ENCODE data around the gene SLC3A2. TPM values are rescaled to one million over a fixed set of nuclear protein-coding genes. Genes with fewer than 3 reads are reported as not detected.

Gene SLC3A2
- total and polyA plus RNA-seq, 2 experiments from 2014 or later: 79.2 to 93.8 TPM

GRCh38 chr11:62925308-62925707, 44.6 kb downstream of the SLC3A2 start:
- no peak overlapping the region for H3K27ac ChIP-seq
- peaks cover 45% of the 10 kb centered on the region for H3K27me3 ChIP-seq
- no peaks in the 10 kb centered on the region for H3K9me3 ChIP-seq (ENCODE audit: low read depth)
- no peak for DNase-seq (ENCODE audit: low read depth in 1 of 2, low spot score in 1 of 2)
- no peak for TF ChIP-seq CTCF (IDR thresholded peaks at IDR 0.05; ENCODE audit: low read depth, low read length)
- no peak overlapping the region for H3K4me3 ChIP-seq
- peaks cover 40% of the 10 kb centered on the region for H3K4me1 ChIP-seq (ENCODE audit: low read depth)
- no peaks in the 10 kb centered on the region for H3K36me3 ChIP-seq

DNA sequence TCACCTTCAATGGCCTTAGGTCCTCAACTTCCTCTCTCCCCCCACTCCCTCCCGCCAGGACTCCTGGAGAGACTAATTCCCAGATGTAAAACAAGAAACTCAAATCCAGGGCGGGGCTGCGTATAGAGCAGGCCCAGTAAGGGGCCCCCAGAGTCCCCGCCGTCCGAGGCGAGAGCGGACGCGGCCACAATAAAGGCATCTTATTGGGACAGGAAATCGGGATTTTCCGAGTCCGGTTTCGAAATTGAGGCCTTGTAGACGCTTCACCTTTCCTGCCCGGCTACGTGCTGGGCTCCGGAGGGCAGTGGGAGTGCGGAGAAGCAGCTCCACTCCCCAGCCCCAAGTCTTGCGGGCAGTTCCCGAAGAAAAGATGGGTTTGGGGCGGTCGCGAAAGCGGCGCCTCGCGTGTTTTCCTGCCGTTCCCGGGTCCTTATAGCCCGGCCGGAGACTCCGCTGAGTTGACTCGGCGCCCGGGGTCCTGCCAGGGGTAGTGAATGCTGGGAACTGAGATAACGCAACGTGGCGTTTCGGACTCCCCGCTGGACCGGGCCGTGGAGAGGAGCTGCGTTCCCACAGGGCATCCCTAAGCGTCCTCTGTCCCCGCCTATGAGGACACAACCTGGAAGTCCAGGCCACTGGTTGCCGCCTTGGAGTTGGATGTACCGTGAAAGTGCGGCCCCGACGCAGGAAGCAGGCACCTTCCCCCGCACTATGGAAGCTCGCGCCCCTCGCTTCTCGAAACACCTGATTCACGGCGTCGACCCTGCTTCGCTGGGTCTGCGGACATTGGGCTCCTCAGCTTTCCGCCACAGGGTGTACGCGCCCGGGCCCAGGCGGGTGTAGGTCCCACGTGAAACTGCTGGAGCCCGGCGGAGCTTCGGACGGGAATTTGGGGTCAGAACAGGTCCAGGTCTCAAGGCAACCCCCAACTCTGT, 45.3 kb downstream of the SLC3A2 start:
- H3K9me3 ChIP-seq (ENCODE audit: low read depth): no peaks in the 10 kb centered on the region
- DNase-seq (ENCODE audit: low read depth in 1 of 2, low spot score in 1 of 2): no peak
- no peak for TF ChIP-seq CTCF (IDR thresholded peaks at IDR 0.05; ENCODE audit: low read depth, low read length)
- peaks cover 45% of the 10 kb centered on the region for H3K27me3 ChIP-seq
- H3K4me3 ChIP-seq: no peak overlapping the region
- no peaks in the 10 kb centered on the region for H3K36me3 ChIP-seq
- H3K27ac ChIP-seq: no peak overlapping the region
- peaks cover 37% of the 10 kb centered on the region for H3K4me1 ChIP-seq (ENCODE audit: low read depth)

DNA sequence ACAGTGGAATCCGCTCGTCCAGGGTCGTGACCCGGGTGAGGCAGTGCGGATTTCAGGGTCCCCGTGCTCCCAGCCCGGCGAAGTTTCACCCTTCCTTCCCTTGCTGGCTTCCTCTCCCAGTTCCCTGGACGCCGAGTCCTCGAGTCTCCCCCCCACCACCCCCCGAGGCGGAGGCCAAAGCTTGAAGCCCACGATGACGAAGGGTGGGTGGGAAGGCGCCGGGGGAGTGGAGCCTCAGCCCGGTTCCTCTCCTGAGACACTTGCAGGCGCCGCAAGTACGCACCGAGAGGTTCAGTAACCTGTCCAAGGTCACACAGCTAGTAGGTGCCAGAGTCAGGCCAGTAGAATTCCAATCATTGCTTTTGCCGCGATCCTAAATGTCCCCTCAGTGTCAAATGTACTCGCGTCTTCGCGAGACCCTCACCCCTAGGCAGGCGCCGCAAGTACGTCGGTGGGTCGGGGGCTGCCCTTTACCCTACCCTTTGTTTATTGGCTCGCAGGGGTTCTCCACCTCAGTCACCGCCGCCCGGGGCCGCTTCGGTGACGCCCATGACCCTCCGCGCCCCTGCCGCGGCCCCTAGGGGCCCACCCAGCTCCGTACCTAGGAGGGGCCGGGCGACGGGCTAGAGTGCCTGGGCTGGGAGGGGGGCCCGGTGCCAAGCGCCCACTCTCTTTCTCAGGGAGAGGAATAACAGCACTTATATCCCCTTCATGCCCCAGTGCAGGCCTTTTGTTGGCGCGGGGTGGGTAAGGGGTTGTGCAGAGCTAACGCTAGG, 46.2 kb downstream of the SLC3A2 start:
- TF ChIP-seq CTCF (IDR thresholded peaks at IDR 0.05; ENCODE audit: low read depth, low read length): no peak
- H3K27ac ChIP-seq: no peak overlapping the region
- H3K4me1 ChIP-seq (ENCODE audit: low read depth): peaks cover 29% of the 10 kb centered on the region
- H3K27me3 ChIP-seq: peaks cover 45% of the 10 kb centered on the region
- no peak overlapping the region for H3K4me3 ChIP-seq
- no peaks in the 10 kb centered on the region for H3K36me3 ChIP-seq
- DNase-seq (ENCODE audit: low read depth in 1 of 2, low spot score in 1 of 2): no peak
- H3K9me3 ChIP-seq (ENCODE audit: low read depth): no peaks in the 10 kb centered on the region

DNA sequence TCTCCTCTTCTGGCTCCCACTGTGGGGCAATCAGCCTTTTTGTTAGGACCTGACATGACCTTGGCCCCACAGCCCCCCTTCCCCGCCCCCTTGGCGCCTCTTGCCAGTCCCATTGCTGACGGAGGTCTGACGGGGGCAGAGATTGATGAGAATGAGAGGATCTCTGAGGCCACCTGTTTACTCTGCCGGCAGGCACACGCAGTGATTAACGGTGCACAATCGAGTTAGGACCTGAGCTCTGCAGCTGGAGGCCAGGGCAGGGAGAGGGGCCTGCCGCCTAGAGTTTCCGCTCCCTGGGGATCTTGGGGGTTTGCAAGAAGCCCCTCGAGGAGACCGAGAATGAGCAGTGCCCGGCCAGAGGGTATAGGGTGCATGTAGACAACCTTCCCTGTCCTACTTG, 47.3 kb downstream of the SLC3A2 start:
- Histone ChIP-seq H3K4me3 (no peak overlapping the region), H3K36me3 (no peaks in the 10 kb centered on the region), H3K4me1 (ENCODE audit: low read depth) (peaks cover 27% of the 10 kb centered on the region), H3K27me3 (peaks cover 45% of the 10 kb centered on the region), H3K9me3 (ENCODE audit: low read depth) (no peaks in the 10 kb centered on the region), H3K27ac (no peak overlapping the region)
- no peak for DNase-seq (ENCODE audit: low read depth in 1 of 2, low spot score in 1 of 2)
- no peak for TF ChIP-seq CTCF (IDR thresholded peaks at IDR 0.05; ENCODE audit: low read depth, low read length)

GRCh38 chr11:62930157-62930556, 49.5 kb downstream of the SLC3A2 start:
- Histone ChIP-seq H3K4me3 (no peak overlapping the region), H3K27ac (no peak overlapping the region), H3K27me3 (peaks cover 32% of the 10 kb centered on the region), H3K36me3 (no peaks in the 10 kb centered on the region), H3K4me1 (ENCODE audit: low read depth) (peaks cover 22% of the 10 kb centered on the region), H3K9me3 (ENCODE audit: low read depth) (no peaks in the 10 kb centered on the region)
- TF ChIP-seq CTCF (IDR thresholded peaks at IDR 0.05; ENCODE audit: low read depth, low read length): no peak
- DNase-seq (ENCODE audit: low read depth in 1 of 2, low spot score in 1 of 2): peak in 1 of 2 donors; percentile 51

Data from cardiac muscle cell (in vitro differentiated cells and primary cell).